Measurements from ENCODE around the gene KCNJ11.

DNA sequence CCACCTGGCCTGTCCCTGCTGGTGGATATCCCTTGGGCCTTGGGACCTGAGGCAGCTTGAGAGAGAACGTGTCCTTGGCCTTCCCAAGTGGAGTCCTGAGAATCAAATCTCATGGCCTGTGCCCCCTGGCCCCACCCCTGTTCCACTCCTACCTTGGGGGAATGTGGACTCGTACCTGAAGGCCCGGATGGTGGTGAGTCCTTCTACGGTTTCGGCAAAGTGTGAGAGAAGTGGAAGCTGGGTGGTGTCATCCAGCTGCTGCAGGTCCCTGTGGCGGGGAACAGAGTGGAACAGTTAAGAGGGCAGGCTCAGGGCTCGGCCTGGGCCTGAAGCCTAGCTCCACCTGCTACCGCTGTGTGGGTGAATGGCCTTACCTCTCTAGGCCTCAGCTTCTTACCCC lies 14.0 kb upstream of the KCNJ11 start:
- TF ChIP-seq GATA2 (IDR thresholded peaks at IDR 0.05; ENCODE audit: low read depth, low read length) (no peak), GATA3 (IDR thresholded peaks at IDR 0.05; ENCODE audit: low read depth, low read length) (no peak)
